ENCODE measurements around the gene TMEM269. TPM values are rescaled to one million over a fixed set of nuclear protein-coding genes. Genes with fewer than 3 reads are reported as not detected.
A peak's percentile ranks its signal among the peaks of the same experiment; 100 is the strongest.

The TMEM269 gene
- total and polyA plus RNA-seq, 2 donors (not counting 1 experiment from before 2014, with no cell fraction given), result 0.21 to 0.47 TPM

- Mint-ChIP-seq H3K27ac (peak overlapping the region; percentile 76), H3K4me3 (peak overlapping the region; percentile 89), H3K9me3 (ENCODE audit: insufficient read depth) (no peaks in the 10 kb centered on the region), H3K4me1 (peaks cover 20% of the 10 kb centered on the region), H3K27me3 (no peaks in the 10 kb centered on the region)
- 2% methylated on average over 8 of the region's 13 CpGs for WGBS (ENCODE audit: insufficient coverage)
- Histone ChIP-seq H3K9me3 (ENCODE audit: control extremely low read depth in 1 of 3, control insufficient read depth in 2 of 3, insufficient read depth in 1 of 3, low read length in 2 of 3) (no peaks in the 10 kb centered on the region), H2AFZ (ENCODE audit: insufficient read depth, low read depth, low read length, poor library complexity, severe bottlenecking) (peak overlapping the region; percentile 92), H3K4me1 (ENCODE audit: control insufficient read depth in 2 of 2, insufficient read depth in 2 of 2, low read length in 2 of 2) (peaks cover 13% of the 10 kb centered on the region in 2 donors), H3K4me2 (replicated peaks; ENCODE audit: low read depth, low read length, poor library complexity, severe bottlenecking) (peak overlapping the region; percentile 89), H4K20me1 (ENCODE audit: control insufficient read depth, insufficient read depth, low read length, poor library complexity, severe bottlenecking) (no peaks in the 10 kb centered on the region), H3K79me2 (ENCODE audit: control insufficient read depth, insufficient read depth, low read length) (peaks cover 19% of the 10 kb centered on the region), H3K27ac (ENCODE audit: low read length in 2 of 2) (peak overlapping the region in 1 of 2 donors; percentile 82), H3K27me3 (replicated peaks in 1 of 4; ENCODE audit: control extremely low read depth in 1 of 4, control insufficient read depth in 3 of 4, insufficient read depth in 4 of 4, low read length in 3 of 4) (no peaks in the 10 kb centered on the region), H3K36me3 (replicated peaks in 1 of 2; ENCODE audit: control extremely low read depth in 1 of 2, control insufficient read depth in 1 of 2, extremely low read depth in 1 of 2, insufficient read depth in 2 of 2, low read length in 1 of 2) (peaks cover 0 to 3% of the 10 kb centered on the region in 2 experiments), H3K4me3 (ENCODE audit: control extremely low read depth in 1 of 5, extremely low read depth in 1 of 5, insufficient read depth in 1 of 5, low read depth in 2 of 5, low read length in 4 of 5) (peak overlapping the region; percentile 57 to 82 (median 77)), H3K9ac (ENCODE audit: low read length) (peak overlapping the region; percentile 81)
- no peak for DNase-seq
- TF ChIP-seq, protein P1, sequence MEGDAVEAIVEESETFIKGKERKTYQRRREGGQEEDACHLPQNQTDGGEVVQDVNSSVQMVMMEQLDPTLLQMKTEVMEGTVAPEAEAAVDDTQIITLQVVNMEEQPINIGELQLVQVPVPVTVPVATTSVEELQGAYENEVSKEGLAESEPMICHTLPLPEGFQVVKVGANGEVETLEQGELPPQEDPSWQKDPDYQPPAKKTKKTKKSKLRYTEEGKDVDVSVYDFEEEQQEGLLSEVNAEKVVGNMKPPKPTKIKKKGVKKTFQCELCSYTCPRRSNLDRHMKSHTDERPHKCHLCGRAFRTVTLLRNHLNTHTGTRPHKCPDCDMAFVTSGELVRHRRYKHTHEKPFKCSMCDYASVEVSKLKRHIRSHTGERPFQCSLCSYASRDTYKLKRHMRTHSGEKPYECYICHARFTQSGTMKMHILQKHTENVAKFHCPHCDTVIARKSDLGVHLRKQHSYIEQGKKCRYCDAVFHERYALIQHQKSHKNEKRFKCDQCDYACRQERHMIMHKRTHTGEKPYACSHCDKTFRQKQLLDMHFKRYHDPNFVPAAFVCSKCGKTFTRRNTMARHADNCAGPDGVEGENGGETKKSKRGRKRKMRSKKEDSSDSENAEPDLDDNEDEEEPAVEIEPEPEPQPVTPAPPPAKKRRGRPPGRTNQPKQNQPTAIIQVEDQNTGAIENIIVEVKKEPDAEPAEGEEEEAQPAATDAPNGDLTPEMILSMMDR (IDR thresholded peaks at IDR 0.05), result no peak
- ChIA-PET POLR2A (interaction anchor here (0.6 to 2.4 kb wide), 4 partner anchors 10 to 135 kb away, joined by 3 to 16 read pairs (median 4); partner anchors contain the start of genes YBX1 and ZNF691), CTCF (interaction anchor here (0.8 to 1.2 kb wide), 3 partner anchors 26 to 256 kb away, joined by 3 to 8 read pairs (median 4); partner anchors contain the start of gene ZNF691)
- intact Hi-C loops (cut with micrococcal nuclease), result loop anchor here (1.0 to 2.0 kb wide), 8 partner anchors 29 to 361 kb away; partner anchors contain the start of genes C1orf50, CFAP57, EBNA1BP2 and P3H1
- no peak for ATAC-seq (ENCODE audit: low read depth)
Measured at GRCh38 chr1:42817440-42817767, 32.6 kb downstream of the TMEM269 start.

DNA sequence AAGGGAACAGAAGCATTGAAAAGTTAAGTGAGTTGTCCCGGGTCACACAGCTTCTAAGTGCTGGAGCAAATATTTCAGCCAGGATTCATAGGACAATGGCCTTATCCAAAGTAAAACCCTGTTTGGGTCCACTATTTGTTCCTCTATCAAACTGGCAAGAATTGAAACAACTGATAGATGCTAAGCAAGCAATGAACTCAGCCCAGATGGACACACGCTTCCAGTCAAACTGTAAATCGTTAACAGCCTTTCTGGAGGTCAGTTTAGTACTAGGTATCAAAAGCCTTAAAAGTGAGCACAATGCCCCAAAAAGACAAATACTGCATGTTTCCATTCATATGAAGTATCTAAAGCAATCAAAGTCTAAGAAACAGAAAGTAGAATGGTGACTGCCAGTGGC lies 33.2 kb downstream of the TMEM269 start:
- ChIA-PET POLR2A (interaction anchor here (0.6 to 2.4 kb wide), 4 partner anchors 10 to 136 kb away, joined by 3 to 16 read pairs (median 4); partner anchors contain the start of genes YBX1 and ZNF691), CTCF (interaction anchor here (0.8 to 1.2 kb wide), 3 partner anchors 26 to 255 kb away, joined by 3 to 8 read pairs (median 4); partner anchors contain the start of gene ZNF691)
- H3K79me2 ChIP-seq (ENCODE audit: control insufficient read depth, insufficient read depth, low read length), result peaks cover 19% of the 10 kb centered on the region
- no peaks in the 10 kb centered on the region for H3K9me3 ChIP-seq (ENCODE audit: control extremely low read depth in 1 of 3, control insufficient read depth in 2 of 3, insufficient read depth in 1 of 3, low read length in 2 of 3)
- H3K9me3 Mint-ChIP-seq (ENCODE audit: insufficient read depth), result no peaks in the 10 kb centered on the region
- no peak overlapping the region for H3K4me3 ChIP-seq (ENCODE audit: control extremely low read depth in 1 of 5, extremely low read depth in 1 of 5, insufficient read depth in 1 of 5, low read depth in 2 of 5, low read length in 4 of 5)
- intact Hi-C loops (cut with micrococcal nuclease), result loop anchor here (1.0 to 2.0 kb wide), 8 partner anchors 28 to 362 kb away; partner anchors contain the start of genes C1orf50, CFAP57, EBNA1BP2 and P3H1
- H3K36me3 ChIP-seq (replicated peaks in 1 of 2; ENCODE audit: control extremely low read depth in 1 of 2, control insufficient read depth in 1 of 2, extremely low read depth in 1 of 2, insufficient read depth in 2 of 2, low read length in 1 of 2), result peaks cover 0 to 3% of the 10 kb centered on the region in 2 experiments
- peak overlapping the region; percentile 89 for H3K4me2 ChIP-seq (replicated peaks; ENCODE audit: low read depth, low read length, poor library complexity, severe bottlenecking)
- 100% methylated on average over 1 of the region's 3 CpGs for WGBS (ENCODE audit: insufficient coverage)
- no peak overlapping the region for H3K27ac ChIP-seq (ENCODE audit: low read length in 2 of 2)
- ATAC-seq (ENCODE audit: low read depth) (no peak), DNase-seq (no peak)
- H3K4me1 ChIP-seq (ENCODE audit: control insufficient read depth in 2 of 2, insufficient read depth in 2 of 2, low read length in 2 of 2), result peaks cover 13% of the 10 kb centered on the region in 2 donors
- no peaks in the 10 kb centered on the region for H3K27me3 Mint-ChIP-seq
- no peak overlapping the region for H3K9ac ChIP-seq (ENCODE audit: low read length)
- H2AFZ ChIP-seq (ENCODE audit: insufficient read depth, low read depth, low read length, poor library complexity, severe bottlenecking), result peak overlapping the region; percentile 92
- H3K27me3 ChIP-seq (replicated peaks in 1 of 4; ENCODE audit: control extremely low read depth in 1 of 4, control insufficient read depth in 3 of 4, insufficient read depth in 4 of 4, low read length in 3 of 4), result no peaks in the 10 kb centered on the region
- no peak for TF ChIP-seq EZH2 (IDR thresholded peaks at IDR 0.05; ENCODE audit: borderline replicate concordance, insufficient read depth, low read depth, low read length, poor library complexity, severe bottlenecking)
- TF ChIP-seq, protein P1 (IDR thresholded peaks at IDR 0.05), result no peak
- H3K4me3 Mint-ChIP-seq, result peak overlapping the region; percentile 89
- no peak overlapping the region for H3K27ac Mint-ChIP-seq
- H4K20me1 ChIP-seq (ENCODE audit: control insufficient read depth, insufficient read depth, low read length, poor library complexity, severe bottlenecking), result no peaks in the 10 kb centered on the region
- peaks cover 20% of the 10 kb centered on the region for H3K4me1 Mint-ChIP-seq

All from B cell (primary cell).